Loucy (cell line): Measurements from ENCODE around the gene DIS3L.
A peak's percentile ranks its signal among the peaks of the same experiment; 100 is the strongest.

Experiments
- H2AFZ ChIP-seq: fragments of 200-600 bp; sonication (generic); 2 replicates; pipeline ENCODE4 v1.6.0; 2016; ENCODE audit warnings: antibody characterized with exemption, mild to moderate bottlenecking, low read length, moderate library complexity
- H3F3A ChIP-seq: fragments of 200-600 bp; 2 replicates; pipeline ENCODE4 v1.6.0; 2016; ENCODE audit warnings: antibody characterized with exemption, low read depth, mild to moderate bottlenecking
- H3K27me3 ChIP-seq: fragments of 200-600 bp; sonication (generic); 2 replicates; pipeline ENCODE4 v1.6.1; 2014; ENCODE audit warnings: low read length, mild to moderate bottlenecking; ENCODE audit not compliant: insufficient read depth, poor library complexity, severe bottlenecking
- H3K36me3 ChIP-seq: fragments of 200-600 bp; sonication (generic); 2 replicates; pipeline ENCODE4 v1.6.1; 2016; ENCODE audit warnings: low read length; ENCODE audit not compliant: insufficient read depth
- H3K4me1 ChIP-seq: fragments of 200-600 bp; sonication (generic); 2 replicates; pipeline ENCODE4 v1.5.1; 2014; ENCODE audit warnings: low read length, mild to moderate bottlenecking; ENCODE audit not compliant: insufficient read depth, poor library complexity, severe bottlenecking
- H3K4me2 ChIP-seq: fragments of 200-600 bp; sonication (generic); 2 replicates; pipeline ENCODE4 v1.6.0; 2014; ENCODE audit warnings: antibody characterized with exemption, low read length, low read depth, mild to moderate bottlenecking; ENCODE audit not compliant: poor library complexity, severe bottlenecking
- H3K4me3 ChIP-seq: fragments of 200-600 bp; sonication (generic); 2 replicates; pipeline ENCODE4 v1.5.1; 2014; ENCODE audit warnings: low read length, mild to moderate bottlenecking, mixed read lengths; ENCODE audit not compliant: poor library complexity, severe bottlenecking
- H3K79me2 ChIP-seq: fragments of 200-600 bp; sonication (generic); 2 replicates; pipeline ENCODE4 v1.6.1; 2014; ENCODE audit warnings: low read length; ENCODE audit not compliant: insufficient read depth
- H3K9ac ChIP-seq: fragments of 200-600 bp; sonication (generic); 2 replicates; pipeline ENCODE4 v1.6.0; 2014; ENCODE audit warnings: mild to moderate bottlenecking, low read depth, low read length, moderate library complexity; ENCODE audit not compliant: poor library complexity, severe bottlenecking
- H3K9me2 ChIP-seq: fragments of 200-600 bp; sonication (generic); replicated peaks from 2 replicates; pipeline ENCODE4 v1.6.1; 2016; ENCODE audit warnings: low read depth, low read length, mixed read lengths
- H3K9me3 ChIP-seq: fragments of 200-600 bp; sonication (generic); 2 replicates; pipeline ENCODE4 v1.6.1; 2014; ENCODE audit warnings: mild to moderate bottlenecking, antibody characterized with exemption, low read length, low read depth; ENCODE audit not compliant: insufficient read depth
- H4K20me1 ChIP-seq: fragments of 200-600 bp; sonication (generic); 2 replicates; pipeline ENCODE4 v1.6.0; 2014; ENCODE audit warnings: antibody characterized with exemption, low read length, mild to moderate bottlenecking; ENCODE audit not compliant: insufficient read depth, poor library complexity, severe bottlenecking
- CTCF ChIP-seq: fragments of 200-600 bp; sonication (generic); conservative IDR thresholded peaks from 2 replicates; pipeline ENCODE4 v1.5.1; 2014; ENCODE audit warnings: mild to moderate bottlenecking, antibody characterized with exemption, low read length
- EZH2phosphoT487 ChIP-seq: fragments of 200-600 bp; IDR thresholded peaks from 2 replicates; pipeline ENCODE4 v1.6.1; 2018; ENCODE audit warnings: antibody characterized with exemption, mild to moderate bottlenecking, moderate library complexity, borderline replicate concordance

The DIS3L gene

DNA sequence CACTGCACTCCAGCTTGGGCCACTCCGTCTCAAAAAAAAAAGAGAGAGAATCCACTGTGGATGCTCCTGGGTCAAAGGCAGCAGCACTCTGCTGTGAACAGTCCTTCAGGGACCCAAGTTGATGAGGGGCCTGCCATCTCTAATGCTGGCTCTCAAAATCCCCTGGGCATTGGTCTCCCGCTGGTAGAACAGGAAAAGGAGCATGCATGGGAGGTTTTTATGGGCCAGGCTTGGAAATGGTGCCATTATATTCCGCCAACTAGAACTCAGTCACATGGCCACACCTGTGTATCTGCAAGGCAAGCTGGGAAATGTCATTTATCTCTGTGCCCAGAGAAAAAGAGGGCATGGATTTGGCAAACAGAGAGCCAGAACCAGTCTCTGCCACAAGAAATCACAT lies 3.4 kb upstream of the DIS3L start:
- no peaks in the 10 kb centered on the region for H3K27me3 ChIP-seq
- H3K4me1 ChIP-seq: peaks cover 32% of the 10 kb centered on the region
- H3K9me2 ChIP-seq: no peaks in the 10 kb centered on the region
- H3K4me3 ChIP-seq: no peak overlapping the region
- peaks cover 26% of the 10 kb centered on the region for H3K79me2 ChIP-seq
- peaks cover 7% of the 10 kb centered on the region for H4K20me1 ChIP-seq
- no peaks in the 10 kb centered on the region for H3K36me3 ChIP-seq
- no peaks in the 10 kb centered on the region for H3K9me3 ChIP-seq
- no peak overlapping the region for H2AFZ ChIP-seq
- H3K9ac ChIP-seq: no peak overlapping the region
- H3K4me2 ChIP-seq: no peak overlapping the region
- TF ChIP-seq CTCF: no peak
- no peak for TF ChIP-seq EZH2phosphoT487
- H3F3A ChIP-seq: peaks cover 5% of the 10 kb centered on the region; the same call in 1 of the 2 replicates

GRCh38 chr15:66290518-66290917 lies 2.9 kb upstream of the DIS3L start:
- no peaks in the 10 kb centered on the region for H3K9me3 ChIP-seq
- no peaks in the 10 kb centered on the region for H3K27me3 ChIP-seq
- no peak overlapping the region for H3K9ac ChIP-seq
- TF ChIP-seq EZH2phosphoT487 (no peak), CTCF (no peak)
- peaks cover 31% of the 10 kb centered on the region for H3K79me2 ChIP-seq
- peaks cover 5% of the 10 kb centered on the region; the same call in 1 of the 2 replicates for H3F3A ChIP-seq
- H4K20me1 ChIP-seq: peaks cover 13% of the 10 kb centered on the region
- no peaks in the 10 kb centered on the region for H3K9me2 ChIP-seq
- no peak overlapping the region for H2AFZ ChIP-seq
- no peaks in the 10 kb centered on the region for H3K36me3 ChIP-seq
- peaks cover 37% of the 10 kb centered on the region for H3K4me1 ChIP-seq
- H3K4me2 ChIP-seq: no peak overlapping the region
- H3K4me3 ChIP-seq: no peak overlapping the region

DNA sequence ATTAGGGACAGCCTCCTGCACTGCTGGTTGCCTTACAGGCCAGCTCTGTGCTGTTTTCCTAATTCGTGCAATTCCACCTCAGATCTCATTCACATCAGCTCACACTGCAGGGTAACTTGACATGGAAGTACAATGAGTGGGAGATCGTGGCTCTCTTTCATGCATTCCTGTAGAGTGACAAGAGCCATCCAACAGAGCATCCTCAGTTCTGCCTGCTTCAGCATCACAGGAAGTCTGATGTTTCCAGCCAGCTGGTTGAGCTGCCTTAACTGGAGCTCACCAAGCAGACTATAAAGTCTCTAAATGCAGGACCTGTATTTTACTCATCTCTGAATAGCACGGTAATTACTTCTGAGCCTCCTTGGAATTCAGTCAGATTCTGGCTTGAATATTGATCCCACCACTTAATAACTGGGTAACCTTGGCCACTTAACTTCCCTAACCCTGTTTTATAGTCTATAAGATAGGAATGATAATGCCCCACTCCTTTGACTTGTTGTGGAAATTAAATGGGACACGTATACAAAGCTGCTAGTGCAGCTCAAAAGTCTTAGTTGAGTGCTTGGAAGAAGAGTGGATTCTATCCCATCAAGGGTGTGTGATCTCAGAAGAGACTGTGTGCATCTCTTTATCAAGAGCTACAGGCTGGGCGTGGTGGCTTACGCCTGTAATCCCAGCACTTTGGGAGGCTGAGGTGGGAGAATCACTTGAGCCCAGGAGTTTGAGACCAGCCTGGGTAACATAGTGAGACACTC lies 1.4 kb upstream of the DIS3L start:
- Histone ChIP-seq H3F3A (peaks cover 5% of the 10 kb centered on the region; the same call in 1 of the 2 replicates), H3K4me1 (peaks cover 44% of the 10 kb centered on the region), H2AFZ (no peak overlapping the region), H3K27me3 (no peaks in the 10 kb centered on the region), H4K20me1 (peaks cover 14% of the 10 kb centered on the region), H3K9me2 (no peaks in the 10 kb centered on the region), H3K9ac (peak overlapping the region; percentile 98), H3K9me3 (no peaks in the 10 kb centered on the region), H3K4me3 (peak overlapping the region; percentile 97), H3K36me3 (no peaks in the 10 kb centered on the region), H3K79me2 (peaks cover 46% of the 10 kb centered on the region), H3K4me2 (peak overlapping the region; percentile 91)
- TF ChIP-seq EZH2phosphoT487 (no peak), CTCF (no peak)
